Measurements from ENCODE around the gene SEPTIN14. TPM values are rescaled to one million over a fixed set of nuclear protein-coding genes. Genes with fewer than 3 reads are reported as not detected.

SEPTIN14 gene
- total RNA-seq, 4 donors from 2014 or later = not detected

- peak overlapping the region; percentile 52 to 79 (median 62) for H3K4me3 ChIP-seq
- H3K27ac ChIP-seq (replicated peaks in 1 of 4) = peak overlapping the region; percentile 65 to 72 (median 70)
- no peaks in the 10 kb centered on the region for H3K9me3 ChIP-seq
- no peaks in the 10 kb centered on the region for H3K36me3 ChIP-seq
- no peaks in the 10 kb centered on the region for H3K27me3 ChIP-seq
- WGBS = under 1% methylated on average over 13 of the region's 38 CpGs
- no peak for TF ChIP-seq CTCF (IDR thresholded peaks at IDR 0.05)
- no peak for TF ChIP-seq EP300 (IDR thresholded peaks at IDR 0.05)
- no peak for TF ChIP-seq POLR2A (IDR thresholded peaks at IDR 0.05; ENCODE audit: low read depth)
- no peak for TF ChIP-seq POLR2AphosphoS5 (IDR thresholded peaks at IDR 0.05)
- intact Hi-C loops (cut with DNase I) = loop anchor here (5.0 to 10.0 kb wide), 2 partner anchors 74 to 187 kb away; partner anchors contain the start of gene NIPSNAP2
- H3K4me1 ChIP-seq = peaks cover 3 to 12% (median 8%) of the 10 kb centered on the region in 4 donors
- no peak for DNase-seq (ENCODE audit: extremely low spot score)
Observed at GRCh38 chr7:55887821-55888247, 25.3 kb upstream of the SEPTIN14 start.

- peaks cover 3 to 12% (median 8%) of the 10 kb centered on the region in 4 donors for H3K4me1 ChIP-seq
- no peaks in the 10 kb centered on the region for H3K36me3 ChIP-seq
- no peaks in the 10 kb centered on the region for H3K27me3 ChIP-seq
- intact Hi-C loops (cut with DNase I) = loop anchor here (10.0 kb wide), 1 partner anchor 190 kb away; no protein-coding TSS in a partner anchor
- WGBS = 86% methylated on average over 3 of the region's 3 CpGs
- no peak for TF ChIP-seq POLR2A (IDR thresholded peaks at IDR 0.05; ENCODE audit: low read depth)
- TF ChIP-seq POLR2AphosphoS5 (IDR thresholded peaks at IDR 0.05) = no peak
- no peak for TF ChIP-seq EP300 (IDR thresholded peaks at IDR 0.05)
- no peak for TF ChIP-seq CTCF (IDR thresholded peaks at IDR 0.05)
- no peaks in the 10 kb centered on the region for H3K9me3 ChIP-seq
- no peak overlapping the region for H3K4me3 ChIP-seq
- no peak overlapping the region for H3K27ac ChIP-seq (replicated peaks in 1 of 4)
- DNase-seq (ENCODE audit: extremely low spot score) = peak; percentile 45
Observed at GRCh38 chr7:55884321-55884720, 21.8 kb upstream of the SEPTIN14 start.

- no peak for DNase-seq (ENCODE audit: extremely low spot score)
- TF ChIP-seq POLR2AphosphoS5 (IDR thresholded peaks at IDR 0.05) = no peak
- no peak for TF ChIP-seq CTCF (IDR thresholded peaks at IDR 0.05)
- TF ChIP-seq EP300 (IDR thresholded peaks at IDR 0.05) = no peak
- no peak for TF ChIP-seq POLR2A (IDR thresholded peaks at IDR 0.05; ENCODE audit: low read depth)
- 79% methylated on average over 3 of the region's 3 CpGs for WGBS
- no peaks in the 10 kb centered on the region for H3K36me3 ChIP-seq
- H3K4me1 ChIP-seq = no peaks in the 10 kb centered on the region
- intact Hi-C loops (cut with DNase I) = no loop called here
- H3K27me3 ChIP-seq = no peaks in the 10 kb centered on the region
- no peak overlapping the region for H3K4me3 ChIP-seq
- no peak overlapping the region for H3K27ac ChIP-seq (replicated peaks in 1 of 4)
- H3K9me3 ChIP-seq = no peaks in the 10 kb centered on the region
Observed at GRCh38 chr7:55878691-55879090, 16.1 kb upstream of the SEPTIN14 start.

GRCh38 chr7:55877308-55877707 lies 14.8 kb upstream of the SEPTIN14 start:
- WGBS = 86% methylated on average over 6 of the region's 6 CpGs
- H3K4me1 ChIP-seq = no peaks in the 10 kb centered on the region
- DNase-seq (ENCODE audit: extremely low spot score) = no peak
- no peak overlapping the region for H3K27ac ChIP-seq (replicated peaks in 1 of 4)
- TF ChIP-seq CTCF (IDR thresholded peaks at IDR 0.05) = no peak
- no peak for TF ChIP-seq POLR2AphosphoS5 (IDR thresholded peaks at IDR 0.05)
- no peak for TF ChIP-seq EP300 (IDR thresholded peaks at IDR 0.05)
- no peak for TF ChIP-seq POLR2A (IDR thresholded peaks at IDR 0.05; ENCODE audit: low read depth)
- no peak overlapping the region for H3K4me3 ChIP-seq
- no peaks in the 10 kb centered on the region for H3K9me3 ChIP-seq
- intact Hi-C loops (cut with DNase I) = no loop called here
- no peaks in the 10 kb centered on the region for H3K27me3 ChIP-seq
- H3K36me3 ChIP-seq = no peaks in the 10 kb centered on the region

- WGBS = 87% methylated on average over 3 of the region's 3 CpGs
- no peak for DNase-seq (ENCODE audit: extremely low spot score)
- intact Hi-C loops (cut with DNase I) = no loop called here
Observed at GRCh38 chr7:55873765-55874164, 11.2 kb upstream of the SEPTIN14 start.

More at GRCh38 chr7:55873765-55874164, 11.2 kb upstream of the SEPTIN14 start:
- Histone ChIP-seq H3K27me3 (no peaks in the 10 kb centered on the region), H3K9me3 (no peaks in the 10 kb centered on the region), H3K27ac (replicated peaks in 1 of 4) (no peak overlapping the region), H3K36me3 (no peaks in the 10 kb centered on the region), H3K4me1 (no peaks in the 10 kb centered on the region), H3K4me3 (no peak overlapping the region)
- TF ChIP-seq EP300 (IDR thresholded peaks at IDR 0.05) (no peak), CTCF (IDR thresholded peaks at IDR 0.05) (no peak), POLR2A (IDR thresholded peaks at IDR 0.05; ENCODE audit: low read depth) (no peak), POLR2AphosphoS5 (IDR thresholded peaks at IDR 0.05) (no peak)
